ENCODE data around the gene SIM2. TPM values are rescaled to one million over a fixed set of nuclear protein-coding genes. Genes with fewer than 3 reads are reported as not detected.

Gene SIM2
- total and polyA plus RNA-seq, 2 donors (not counting 1 experiment from before 2014, with no cell fraction given): not detected

DNA sequence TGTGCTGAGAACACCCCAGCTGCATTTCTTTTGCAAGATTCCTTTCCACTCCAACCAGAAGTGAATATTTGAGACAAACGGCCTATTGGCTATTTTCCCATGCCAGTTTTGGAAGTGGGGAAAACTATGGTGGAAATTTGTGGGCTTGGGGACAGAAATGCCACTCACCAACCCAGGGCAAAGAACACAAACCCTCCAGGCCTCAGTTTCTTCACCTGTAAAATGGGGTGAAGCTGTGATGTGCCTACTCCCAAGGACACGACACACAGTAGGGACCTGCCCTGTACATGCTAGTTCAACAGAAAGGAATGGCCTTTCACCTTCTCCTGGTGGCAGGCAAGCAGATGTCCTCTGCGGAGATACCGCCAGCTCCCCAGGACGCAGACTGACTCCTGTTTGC lies 46.5 kb downstream of the SIM2 start:
- no peak for DNase-seq
- Histone ChIP-seq H3K9me3 (ENCODE audit: control extremely low read depth in 1 of 3, control insufficient read depth in 2 of 3, insufficient read depth in 1 of 3, low read length in 2 of 3) (peaks cover 0 to 3% (median 0%) of the 10 kb centered on the region in 3 donors), H3K9ac (ENCODE audit: low read length) (no peak overlapping the region), H3K4me3 (ENCODE audit: control extremely low read depth in 1 of 5, extremely low read depth in 1 of 5, insufficient read depth in 1 of 5, low read depth in 2 of 5, low read length in 4 of 5) (no peak overlapping the region), H3K27ac (ENCODE audit: low read length in 2 of 2) (no peak overlapping the region), H3K27me3 (replicated peaks in 1 of 4; ENCODE audit: control extremely low read depth in 1 of 4, control insufficient read depth in 3 of 4, insufficient read depth in 4 of 4, low read length in 3 of 4) (peaks cover 0 to 30% (median 6%) of the 10 kb centered on the region in 4 experiments), H4K20me1 (ENCODE audit: control insufficient read depth, insufficient read depth, low read length, poor library complexity, severe bottlenecking) (no peaks in the 10 kb centered on the region), H3K4me1 (ENCODE audit: control insufficient read depth in 2 of 2, insufficient read depth in 2 of 2, low read length in 2 of 2) (peaks cover 0 to 5% of the 10 kb centered on the region in 2 donors), H3K79me2 (ENCODE audit: control insufficient read depth, insufficient read depth, low read length) (no peaks in the 10 kb centered on the region), H3K36me3 (replicated peaks in 1 of 2; ENCODE audit: control extremely low read depth in 1 of 2, control insufficient read depth in 1 of 2, extremely low read depth in 1 of 2, insufficient read depth in 2 of 2, low read length in 1 of 2) (no peaks in the 10 kb centered on the region), H2AFZ (ENCODE audit: insufficient read depth, low read depth, low read length, poor library complexity, severe bottlenecking) (no peak overlapping the region), H3K4me2 (replicated peaks; ENCODE audit: low read depth, low read length, poor library complexity, severe bottlenecking) (no peak overlapping the region)
- CTCF ChIA-PET: no interaction called here
- no peak for TF ChIP-seq EZH2 (IDR thresholded peaks at IDR 0.05; ENCODE audit: borderline replicate concordance, insufficient read depth, low read depth, low read length, poor library complexity, severe bottlenecking)
- TF ChIP-seq, protein P1, sequence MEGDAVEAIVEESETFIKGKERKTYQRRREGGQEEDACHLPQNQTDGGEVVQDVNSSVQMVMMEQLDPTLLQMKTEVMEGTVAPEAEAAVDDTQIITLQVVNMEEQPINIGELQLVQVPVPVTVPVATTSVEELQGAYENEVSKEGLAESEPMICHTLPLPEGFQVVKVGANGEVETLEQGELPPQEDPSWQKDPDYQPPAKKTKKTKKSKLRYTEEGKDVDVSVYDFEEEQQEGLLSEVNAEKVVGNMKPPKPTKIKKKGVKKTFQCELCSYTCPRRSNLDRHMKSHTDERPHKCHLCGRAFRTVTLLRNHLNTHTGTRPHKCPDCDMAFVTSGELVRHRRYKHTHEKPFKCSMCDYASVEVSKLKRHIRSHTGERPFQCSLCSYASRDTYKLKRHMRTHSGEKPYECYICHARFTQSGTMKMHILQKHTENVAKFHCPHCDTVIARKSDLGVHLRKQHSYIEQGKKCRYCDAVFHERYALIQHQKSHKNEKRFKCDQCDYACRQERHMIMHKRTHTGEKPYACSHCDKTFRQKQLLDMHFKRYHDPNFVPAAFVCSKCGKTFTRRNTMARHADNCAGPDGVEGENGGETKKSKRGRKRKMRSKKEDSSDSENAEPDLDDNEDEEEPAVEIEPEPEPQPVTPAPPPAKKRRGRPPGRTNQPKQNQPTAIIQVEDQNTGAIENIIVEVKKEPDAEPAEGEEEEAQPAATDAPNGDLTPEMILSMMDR (IDR thresholded peaks at IDR 0.05): no peak
- ATAC-seq (ENCODE audit: low read depth): no peak
- H3K4me1 Mint-ChIP-seq: peaks cover 7% of the 10 kb centered on the region
- peaks cover 56% of the 10 kb centered on the region for H3K27me3 Mint-ChIP-seq
- intact Hi-C loops (cut with micrococcal nuclease): no loop called here
- POLR2A ChIA-PET: no interaction called here
- H3K27ac Mint-ChIP-seq: no peak overlapping the region
- WGBS (ENCODE audit: insufficient coverage): 96% methylated on average over 4 of the region's 5 CpGs
- H3K9me3 Mint-ChIP-seq (ENCODE audit: insufficient read depth): no peaks in the 10 kb centered on the region
- H3K4me3 Mint-ChIP-seq: no peak overlapping the region

DNA sequence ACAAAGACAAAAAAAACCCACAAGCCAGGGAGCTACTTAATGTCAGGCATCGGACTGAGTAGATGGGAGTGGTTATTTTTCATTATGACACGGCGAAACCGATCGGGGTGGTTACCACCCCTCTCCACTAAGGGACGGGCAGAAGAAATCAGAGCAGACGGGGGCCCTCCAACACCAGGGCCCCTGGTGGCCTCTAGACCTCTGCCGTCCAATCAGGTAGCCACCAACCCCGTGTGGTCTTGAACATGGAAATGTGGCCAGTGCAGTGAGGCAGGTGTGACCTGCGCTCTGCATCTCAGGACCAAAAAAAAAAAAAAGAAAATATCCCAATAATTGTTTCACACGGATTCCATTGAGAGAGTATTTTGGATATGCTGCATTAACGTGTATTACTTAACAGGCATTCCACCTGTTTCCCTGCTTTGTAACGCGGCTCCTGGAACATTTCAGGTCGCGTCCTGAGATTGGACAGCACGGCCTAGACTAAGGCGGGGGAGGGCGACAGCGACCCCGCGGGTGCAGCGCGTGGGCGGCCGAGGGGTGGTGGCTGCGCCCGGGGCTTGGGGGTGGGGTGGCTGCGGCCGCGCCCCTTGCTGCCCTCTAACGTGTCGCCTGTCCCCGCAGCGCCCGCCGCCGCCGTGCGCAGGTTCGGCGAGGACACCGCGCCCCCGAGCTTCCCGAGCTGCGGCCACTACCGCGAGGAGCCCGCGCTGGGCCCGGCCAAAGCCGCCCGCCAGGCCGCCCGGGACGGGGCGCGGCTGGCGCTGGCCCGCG lies 48.3 kb downstream of the SIM2 start:
- WGBS (ENCODE audit: insufficient coverage): 1% methylated on average over 54 of the region's 62 CpGs
- H3K4me1 ChIP-seq (ENCODE audit: control insufficient read depth in 2 of 2, insufficient read depth in 2 of 2, low read length in 2 of 2): peaks cover 0 to 5% of the 10 kb centered on the region in 2 donors
- H3K27me3 ChIP-seq (replicated peaks in 1 of 4; ENCODE audit: control extremely low read depth in 1 of 4, control insufficient read depth in 3 of 4, insufficient read depth in 4 of 4, low read length in 3 of 4): peaks cover 0 to 30% (median 6%) of the 10 kb centered on the region in 4 experiments
- CTCF ChIA-PET: no interaction called here
- H3K36me3 ChIP-seq (replicated peaks in 1 of 2; ENCODE audit: control extremely low read depth in 1 of 2, control insufficient read depth in 1 of 2, extremely low read depth in 1 of 2, insufficient read depth in 2 of 2, low read length in 1 of 2): no peaks in the 10 kb centered on the region
- H3K9ac ChIP-seq (ENCODE audit: low read length): no peak overlapping the region
- intact Hi-C loops (cut with micrococcal nuclease): no loop called here
- Mint-ChIP-seq H3K4me3 (peak overlapping the region; percentile 55), H3K27ac (no peak overlapping the region), H3K4me1 (peaks cover 7% of the 10 kb centered on the region), H3K27me3 (peaks cover 59% of the 10 kb centered on the region), H3K9me3 (ENCODE audit: insufficient read depth) (no peaks in the 10 kb centered on the region)
- no peak overlapping the region for H3K4me3 ChIP-seq (ENCODE audit: control extremely low read depth in 1 of 5, extremely low read depth in 1 of 5, insufficient read depth in 1 of 5, low read depth in 2 of 5, low read length in 4 of 5)
- H3K27ac ChIP-seq (ENCODE audit: low read length in 2 of 2): no peak overlapping the region
- peaks cover 0 to 3% (median 0%) of the 10 kb centered on the region in 3 donors for H3K9me3 ChIP-seq (ENCODE audit: control extremely low read depth in 1 of 3, control insufficient read depth in 2 of 3, insufficient read depth in 1 of 3, low read length in 2 of 3)
- H2AFZ ChIP-seq (ENCODE audit: insufficient read depth, low read depth, low read length, poor library complexity, severe bottlenecking): no peak overlapping the region
- no peaks in the 10 kb centered on the region for H4K20me1 ChIP-seq (ENCODE audit: control insufficient read depth, insufficient read depth, low read length, poor library complexity, severe bottlenecking)
- POLR2A ChIA-PET: no interaction called here
- H3K4me2 ChIP-seq (replicated peaks; ENCODE audit: low read depth, low read length, poor library complexity, severe bottlenecking): peak overlapping the region; percentile 11
- DNase-seq: no peak
- TF ChIP-seq, protein P1 (IDR thresholded peaks at IDR 0.05): no peak
- no peak for TF ChIP-seq EZH2 (IDR thresholded peaks at IDR 0.05; ENCODE audit: borderline replicate concordance, insufficient read depth, low read depth, low read length, poor library complexity, severe bottlenecking)
- ATAC-seq (ENCODE audit: low read depth): no peak
- H3K79me2 ChIP-seq (ENCODE audit: control insufficient read depth, insufficient read depth, low read length): no peaks in the 10 kb centered on the region

Measured in B cell (primary cell).